GM06990 (cell line): Measurements from ENCODE around the gene IL31.

Experiments used
- DNase-seq: peaks from one replicate; pipeline ENCODE4 v3.0.0-alpha.2; 2011; ENCODE audit not compliant: insufficient read length; ENCODE audit errors: extremely low read depth
- H3K27me3 ChIP-seq: replicated peaks from 2 replicates; pipeline ENCODE4 v1.6.0; 2011; ENCODE audit warnings: low read length; ENCODE audit not compliant: control insufficient read depth, insufficient read depth
- H3K36me3 ChIP-seq: 2 replicates; pipeline ENCODE4 v1.5.1; 2011; ENCODE audit warnings: low read length; ENCODE audit not compliant: control insufficient read depth, insufficient read depth
- H3K4me3 ChIP-seq: replicated peaks from 2 replicates; pipeline ENCODE4 v1.5.1; 2011; ENCODE audit warnings: low read depth, mild to moderate bottlenecking, control low read depth, low read length
- TF ChIP-seq, protein P1 (sequence below): IDR thresholded peaks from 2 replicates; pipeline ENCODE4 v1.5.1; 2011; ENCODE audit warnings: low read length, control low read depth, mild to moderate bottlenecking, inconsistent platforms; ENCODE audit not compliant: insufficient read depth, poor library complexity, severe bottlenecking

Gene IL31

DNA sequence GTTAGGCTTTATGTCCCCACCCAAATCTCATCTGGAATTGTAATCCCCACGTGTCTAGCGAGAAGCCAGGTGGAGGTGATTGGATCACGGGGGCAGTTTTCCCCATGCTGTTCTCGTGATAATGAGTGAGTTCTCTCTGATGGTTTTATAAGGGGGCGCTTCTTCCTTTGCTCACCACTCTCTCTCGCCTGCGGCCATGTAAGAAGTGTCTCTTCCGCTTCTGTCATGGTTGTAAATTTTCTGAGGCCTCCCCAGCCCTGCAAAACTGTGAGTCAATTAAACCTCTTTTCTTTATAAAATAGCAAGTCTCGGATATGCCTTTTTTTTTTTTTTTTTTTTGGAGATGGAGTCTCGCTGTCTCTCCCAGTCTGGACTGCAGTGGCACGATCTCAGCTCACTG is 13.3 kb downstream of the IL31 start:
- Histone ChIP-seq H3K36me3 (no peaks in the 10 kb centered on the region), H3K4me3 (no peak overlapping the region), H3K27me3 (no peaks in the 10 kb centered on the region)
- TF ChIP-seq, protein P1, sequence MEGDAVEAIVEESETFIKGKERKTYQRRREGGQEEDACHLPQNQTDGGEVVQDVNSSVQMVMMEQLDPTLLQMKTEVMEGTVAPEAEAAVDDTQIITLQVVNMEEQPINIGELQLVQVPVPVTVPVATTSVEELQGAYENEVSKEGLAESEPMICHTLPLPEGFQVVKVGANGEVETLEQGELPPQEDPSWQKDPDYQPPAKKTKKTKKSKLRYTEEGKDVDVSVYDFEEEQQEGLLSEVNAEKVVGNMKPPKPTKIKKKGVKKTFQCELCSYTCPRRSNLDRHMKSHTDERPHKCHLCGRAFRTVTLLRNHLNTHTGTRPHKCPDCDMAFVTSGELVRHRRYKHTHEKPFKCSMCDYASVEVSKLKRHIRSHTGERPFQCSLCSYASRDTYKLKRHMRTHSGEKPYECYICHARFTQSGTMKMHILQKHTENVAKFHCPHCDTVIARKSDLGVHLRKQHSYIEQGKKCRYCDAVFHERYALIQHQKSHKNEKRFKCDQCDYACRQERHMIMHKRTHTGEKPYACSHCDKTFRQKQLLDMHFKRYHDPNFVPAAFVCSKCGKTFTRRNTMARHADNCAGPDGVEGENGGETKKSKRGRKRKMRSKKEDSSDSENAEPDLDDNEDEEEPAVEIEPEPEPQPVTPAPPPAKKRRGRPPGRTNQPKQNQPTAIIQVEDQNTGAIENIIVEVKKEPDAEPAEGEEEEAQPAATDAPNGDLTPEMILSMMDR: no peak
- no peak for DNase-seq

GRCh38 chr12:122159882-122160281 is 14.1 kb downstream of the IL31 start:
- TF ChIP-seq, protein P1: no peak
- H3K27me3 ChIP-seq: no peaks in the 10 kb centered on the region
- H3K4me3 ChIP-seq: no peak overlapping the region
- DNase-seq: no peak
- no peaks in the 10 kb centered on the region for H3K36me3 ChIP-seq

DNA sequence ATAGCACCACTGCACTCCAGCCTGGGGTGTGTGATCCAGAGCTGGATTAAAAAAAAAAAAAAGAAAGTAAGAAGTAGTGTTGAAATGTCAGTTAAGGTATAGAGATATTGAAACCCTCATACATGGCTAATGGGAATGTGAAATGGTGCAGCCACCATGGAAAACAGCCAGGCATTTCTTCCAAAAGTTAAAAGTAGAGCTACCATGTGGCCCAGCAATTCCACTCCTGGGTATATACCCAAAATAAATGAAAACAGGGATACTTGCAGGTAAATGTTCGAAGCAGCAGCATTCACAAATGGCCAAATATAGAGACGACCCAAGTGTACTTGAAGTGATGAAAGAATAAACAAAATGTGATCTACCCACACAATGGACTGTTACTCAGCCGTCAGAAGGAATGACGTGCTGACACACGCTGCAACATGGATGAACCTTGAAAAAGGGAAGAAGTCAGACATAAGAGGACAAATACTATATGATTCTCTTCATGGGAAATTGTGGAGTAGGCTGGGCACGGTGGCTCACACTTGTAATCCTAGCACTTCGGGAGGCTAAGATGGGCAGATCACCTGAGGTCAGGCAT is 15.2 kb downstream of the IL31 start:
- H3K27me3 ChIP-seq: no peaks in the 10 kb centered on the region
- no peak for DNase-seq
- H3K36me3 ChIP-seq: no peaks in the 10 kb centered on the region
- TF ChIP-seq, protein P1: no peak
- no peak overlapping the region for H3K4me3 ChIP-seq

- DNase-seq: no peak
- H3K36me3 ChIP-seq: no peaks in the 10 kb centered on the region
- H3K4me3 ChIP-seq: no peak overlapping the region
- TF ChIP-seq, protein P1: no peak
- H3K27me3 ChIP-seq: no peaks in the 10 kb centered on the region
These were observed 18.3 kb downstream of the IL31 start for GRCh38 chr12:122155705-122156104.

DNA sequence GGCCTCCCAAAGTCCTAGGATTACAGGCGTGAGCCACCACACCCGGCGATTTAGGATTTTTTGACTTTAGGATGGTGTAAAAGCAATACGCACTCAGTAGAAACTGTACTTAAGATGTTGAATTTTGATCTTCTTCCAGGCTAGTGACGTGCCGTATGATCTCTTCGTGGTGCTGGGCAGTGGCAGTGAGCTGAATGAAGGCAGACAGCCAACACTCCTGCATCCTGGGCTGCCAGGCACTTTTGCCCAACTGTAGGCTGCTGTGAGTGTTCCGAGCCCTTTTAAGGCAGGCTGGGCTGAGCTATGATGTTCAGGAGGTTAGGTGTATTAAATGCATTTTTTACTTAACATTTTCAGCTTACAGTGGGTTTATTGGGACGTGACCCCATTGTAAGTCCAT is 21.3 kb downstream of the IL31 start:
- H3K36me3 ChIP-seq: no peaks in the 10 kb centered on the region
- H3K4me3 ChIP-seq: no peak overlapping the region
- TF ChIP-seq, protein P1: no peak
- DNase-seq: no peak
- no peaks in the 10 kb centered on the region; the same call in none of the 2 replicates for H3K27me3 ChIP-seq

DNA sequence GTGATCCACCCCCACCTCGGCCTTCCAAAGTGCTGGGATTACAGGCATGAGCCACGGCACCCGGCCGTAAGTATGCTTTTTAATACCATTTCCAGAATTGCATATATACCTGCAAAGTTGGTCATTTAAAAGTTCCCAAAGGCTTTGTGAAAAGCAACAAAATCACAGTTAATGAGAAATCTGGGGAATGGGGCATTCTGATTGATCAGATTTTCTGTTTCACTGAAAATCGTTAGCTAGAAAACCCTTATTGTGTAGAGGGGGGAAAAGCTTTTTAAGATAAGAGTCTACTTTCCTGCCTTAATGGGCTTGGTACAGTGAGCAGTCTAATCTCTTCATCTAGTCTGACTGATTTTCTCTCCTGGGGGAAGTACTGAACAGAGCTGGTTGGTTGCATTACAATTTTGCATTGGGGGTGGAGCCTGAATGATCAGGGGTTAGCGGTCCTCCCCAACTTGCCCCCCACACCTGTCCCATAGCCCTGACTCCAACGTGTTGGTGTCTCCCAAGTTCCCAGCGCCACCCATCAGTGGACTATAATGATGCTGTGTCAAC is 23.8 kb downstream of the IL31 start:
- TF ChIP-seq, protein P1: no peak
- no peak for DNase-seq
- H3K27me3 ChIP-seq: no peaks in the 10 kb centered on the region; the same call in none of the 2 replicates
- H3K4me3 ChIP-seq: no peak overlapping the region
- no peaks in the 10 kb centered on the region for H3K36me3 ChIP-seq
